ENCODE results near the gene NR2E1. TPM values are rescaled to one million over a fixed set of nuclear protein-coding genes. Genes with fewer than 3 reads are reported as not detected.

NR2E1 gene
- total and polyA plus RNA-seq, 2 of the 13 experiments (the other 11 are each of a cell fraction or from before 2014, with no cell fraction given), result not detected

- no TSS peak for BruUV-seq (replicated peaks)
- H3K4me1 ChIP-seq (ENCODE audit: insufficient read depth, low read length), result no peaks in the 10 kb centered on the region
- intact Hi-C loops (cut with micrococcal nuclease; ENCODE audit: unreplicated experiment) (no loop called here), in situ Hi-C loops (cut with HindIII; ENCODE audit: extremely low pct_ligation_motif_present, low pct_unique_long_range_greater_than_20kb) (no loop called here)
- DNase-seq (ENCODE audit: low spot score) (no peak), ATAC-seq (no peak), FAIRE-seq (no peak)
- no peak overlapping the region for H3K27ac ChIP-seq (ENCODE audit: extremely low read length, insufficient read depth, low read length)
- WGBS (ENCODE audit: low lambda C conversion rate), result 97% methylated on average over 8 of the region's 8 CpGs
- CTCF ChIA-PET (ENCODE audit: low intra/inter-chr PET ratio, low total read pairs), result no interaction called here
- peaks cover 13% of the 10 kb centered on the region for H3K79me2 ChIP-seq (ENCODE audit: insufficient read depth, low read length)
- no peak overlapping the region for H3K4me2 ChIP-seq (ENCODE audit: low read depth, low read length)
- H3K27me3 ChIP-seq (ENCODE audit: control insufficient read depth in 1 of 2, insufficient read depth in 2 of 2, low read length in 2 of 2), result no peaks in the 10 kb centered on the region
- no peaks in the 10 kb centered on the region for H4K20me1 ChIP-seq (ENCODE audit: insufficient read depth, low read length)
- no peaks in the 10 kb centered on the region for H3K9me3 ChIP-seq (ENCODE audit: low read length)
- no peak overlapping the region for H3K9ac ChIP-seq (ENCODE audit: insufficient read depth, low read depth, low read length)
- no peak for TF ChIP-seq TRIM22 (IDR thresholded peaks at IDR 0.05)
- no peak for TF ChIP-seq ZNF136 (CRISPR knock-in tag; IDR thresholded peaks at IDR 0.05; ENCODE audit: low read depth)
- no peak for TF ChIP-seq ZBTB43 (CRISPR knock-in tag; conservative IDR thresholded peaks at IDR 0.05)
- no peak for TF ChIP-seq MAX (IDR thresholded peaks at IDR 0.05)
- TF ChIP-seq ATF3 (CRISPR knock-in tag; IDR thresholded peaks at IDR 0.05), result no peak
- no peak for TF ChIP-seq RBM39 (IDR thresholded peaks at IDR 0.05; ENCODE audit: low read depth, low read length, poor library complexity, severe bottlenecking)
- TF ChIP-seq ZNF768 (CRISPR knock-in tag; IDR thresholded peaks at IDR 0.05), result no peak
- TF ChIP-seq DBP (CRISPR knock-in tag; IDR thresholded peaks at IDR 0.05; ENCODE audit: not compliant biosample characterization), result no peak
- TF ChIP-seq SIX1 (CRISPR knock-in tag; IDR thresholded peaks at IDR 0.05; ENCODE audit: borderline replicate concordance), result no peak
- TF ChIP-seq ATM (IDR thresholded peaks at IDR 0.05; ENCODE audit: borderline replicate concordance), result no peak
- H3K4me3 ChIP-seq (replicated peaks in 1 of 3; ENCODE audit: insufficient read depth in 1 of 3, low read depth in 2 of 3, low read length in 3 of 3), result no peak overlapping the region
- H2AFZ ChIP-seq (ENCODE audit: low read length), result no peak overlapping the region
- peaks cover 0 to 6% of the 10 kb centered on the region in 2 experiments; a peak in 2 of 5 replicates for H3K36me3 ChIP-seq (replicated peaks in 1 of 2; ENCODE audit: control insufficient read depth in 1 of 2, insufficient read depth in 2 of 2, low read length in 2 of 2)
- POLR2A ChIA-PET, result no interaction called here
Observed at GRCh38 chr6:108228416-108228815, 62.6 kb downstream of the NR2E1 start.
